ENCODE data around the gene COBLL1. TPM values are rescaled to one million over a fixed set of nuclear protein-coding genes. Genes with fewer than 3 reads are reported as not detected.
"Not testable (repeated sequence)": the region's sequence is repeated elsewhere in the genome, so short reads cannot be mapped to it uniquely, and the experiment has no call there.

COBLL1 gene
- total RNA-seq, 2 experiments from 2014 or later, result not detected

DNA sequence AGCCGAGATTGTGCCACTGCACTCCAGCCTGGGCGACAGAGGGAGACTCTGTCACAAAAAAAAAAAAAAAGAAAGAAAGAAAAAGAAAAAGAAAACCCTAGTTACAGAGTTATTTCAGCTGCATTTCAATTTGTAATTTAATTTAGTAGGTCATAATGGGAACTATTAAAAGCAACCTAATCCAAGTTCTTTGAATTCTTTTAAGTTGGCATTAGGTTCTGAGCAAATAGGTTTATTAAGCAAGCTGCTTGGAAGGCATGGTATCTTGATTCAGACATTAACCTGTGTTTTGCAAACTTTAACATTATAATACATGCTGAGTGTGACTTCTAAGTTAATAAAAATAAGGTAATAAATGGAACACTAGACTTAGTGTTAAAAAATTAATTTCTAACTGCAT is 29.8 kb upstream of the COBLL1 start:
- Mint-ChIP-seq H3K9me3 (ENCODE audit: low read depth) (no peaks in the 10 kb centered on the region), H3K4me1 (no peaks in the 10 kb centered on the region), H3K27me3 (no peaks in the 10 kb centered on the region), H3K27ac (no peak overlapping the region), H3K36me3 (no peaks in the 10 kb centered on the region), H3K4me3 (no peak overlapping the region)
- CTCF ChIA-PET, result interaction anchor here (0.7 kb wide), 1 partner anchor 22 kb away, joined by 3 read pairs; no protein-coding TSS in a partner anchor
- no peak for DNase-seq
- no peak for ATAC-seq

- ATAC-seq, result no peak
Measured at GRCh38 chr2:164869420-164869772, 27.8 kb upstream of the COBLL1 start.

DNA sequence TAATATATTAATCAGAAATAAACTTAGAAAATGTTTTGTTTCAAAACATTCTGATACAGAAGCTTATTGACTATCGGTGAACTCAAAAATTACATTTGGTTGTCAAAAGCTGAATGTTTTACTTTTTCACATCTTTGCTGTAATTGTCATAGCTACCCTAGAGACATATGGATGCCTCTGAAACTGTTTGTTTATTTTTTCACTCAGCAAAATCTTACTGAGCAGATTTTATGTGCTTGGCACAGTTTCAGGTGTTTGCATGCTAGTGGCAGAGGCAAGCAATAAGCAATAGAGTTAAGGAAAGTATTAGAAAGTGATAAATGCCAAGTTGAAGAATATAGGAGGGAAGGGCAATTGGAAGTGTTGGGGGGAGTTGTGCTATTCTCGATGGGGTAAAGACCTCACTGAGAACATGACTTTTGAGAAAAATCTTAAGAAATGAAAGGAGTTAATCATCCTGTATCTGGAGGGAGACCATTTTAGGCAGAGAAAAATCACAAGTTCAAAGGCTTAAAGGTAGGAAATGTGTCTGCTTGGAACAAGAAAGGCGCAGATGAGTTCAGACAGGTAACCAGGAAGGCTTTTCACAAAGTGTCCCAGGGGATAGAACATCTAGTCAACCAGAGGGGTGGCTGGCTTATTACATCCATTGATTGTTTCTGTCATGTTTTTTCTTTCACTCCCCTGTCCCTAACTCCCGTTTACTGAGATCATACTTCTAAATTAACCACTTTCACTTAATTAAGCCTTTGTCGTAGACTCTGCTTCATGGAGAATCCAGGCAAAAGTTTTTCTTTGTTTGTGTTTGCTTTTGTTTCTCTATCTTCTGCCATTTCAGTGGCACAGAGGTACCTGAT is 27.2 kb upstream of the COBLL1 start:
- H3K27ac Mint-ChIP-seq, result no peak overlapping the region
- no peaks in the 10 kb centered on the region for H3K4me1 Mint-ChIP-seq
- ATAC-seq, result no peak

More at GRCh38 chr2:164869420-164869772, 27.8 kb upstream of the COBLL1 start:
- Mint-ChIP-seq H3K9me3 (ENCODE audit: low read depth) (peaks cover 2% of the 10 kb centered on the region), H3K27me3 (no peaks in the 10 kb centered on the region), H3K4me3 (no peak overlapping the region), H3K36me3 (no peaks in the 10 kb centered on the region), H3K27ac (no peak overlapping the region), H3K4me1 (no peaks in the 10 kb centered on the region)
- CTCF ChIA-PET, result no interaction called here
- no peak for DNase-seq

DNA sequence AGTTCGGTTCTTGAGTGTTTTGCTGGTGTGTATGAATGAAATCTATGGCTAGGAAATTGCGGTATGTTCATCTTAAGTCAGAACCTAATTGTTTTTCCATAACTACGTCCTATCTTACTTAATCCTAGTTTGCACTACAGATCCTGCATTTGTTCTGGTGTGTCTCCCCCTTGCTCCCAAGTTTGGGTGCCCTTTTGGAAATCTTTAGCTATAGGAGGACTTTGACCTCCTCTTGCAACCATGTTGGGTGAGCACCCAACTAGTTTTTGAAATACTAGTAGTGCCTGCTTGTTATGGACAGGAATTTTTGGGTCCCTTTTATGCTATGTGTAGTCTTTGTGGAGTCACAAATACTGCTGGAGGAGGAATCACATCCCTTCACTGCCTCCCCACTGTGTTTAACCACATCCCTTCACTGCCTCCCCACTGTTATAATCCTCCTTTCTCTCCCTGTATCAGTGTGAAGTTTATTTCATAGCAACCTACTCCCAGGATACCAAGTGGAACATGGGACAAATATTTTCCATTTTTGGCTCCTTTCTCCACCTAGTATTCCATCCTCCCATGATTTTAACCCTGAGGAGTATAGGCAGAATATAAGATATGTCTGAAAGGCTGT is 26.3 kb upstream of the COBLL1 start:
- H3K4me1 Mint-ChIP-seq, result no peaks in the 10 kb centered on the region
- no peaks in the 10 kb centered on the region for H3K27me3 Mint-ChIP-seq
- DNase-seq (no peak), ATAC-seq (no peak)
- H3K36me3 Mint-ChIP-seq, result no peaks in the 10 kb centered on the region
- CTCF ChIA-PET, result no interaction called here
- no peak overlapping the region for H3K4me3 Mint-ChIP-seq
- no peak overlapping the region for H3K27ac Mint-ChIP-seq
- H3K9me3 Mint-ChIP-seq (ENCODE audit: low read depth), result peaks cover 2% of the 10 kb centered on the region

More for the DNA sequence above, 27.2 kb upstream of the COBLL1 start:
- Mint-ChIP-seq H3K9me3 (ENCODE audit: low read depth) (peaks cover 2% of the 10 kb centered on the region), H3K36me3 (no peaks in the 10 kb centered on the region), H3K4me3 (no peak overlapping the region), H3K27me3 (no peaks in the 10 kb centered on the region)
- CTCF ChIA-PET, result no interaction called here
- no peak for DNase-seq

- CTCF ChIA-PET; H3K9me3 Mint-ChIP-seq (ENCODE audit: low read depth); H3K36me3 Mint-ChIP-seq; DNase-seq; H3K27me3 Mint-ChIP-seq; ATAC-seq; H3K4me1 Mint-ChIP-seq; H3K27ac Mint-ChIP-seq; H3K4me3 Mint-ChIP-seq: not testable (repeated sequence)
Measured at GRCh38 chr2:164866381-164866780, 24.8 kb upstream of the COBLL1 start.

GRCh38 chr2:164860694-164861042 is 19.0 kb upstream of the COBLL1 start:
- CTCF ChIA-PET, result interaction anchor here (1.0 kb wide), 1 partner anchor 19 kb away, joined by 3 read pairs; the partner anchor contains the start of gene COBLL1
- H3K36me3 Mint-ChIP-seq, result no peaks in the 10 kb centered on the region
- no peaks in the 10 kb centered on the region for H3K27me3 Mint-ChIP-seq
- no peak overlapping the region for H3K4me3 Mint-ChIP-seq
- H3K4me1 Mint-ChIP-seq, result no peaks in the 10 kb centered on the region
- DNase-seq (no peak), ATAC-seq (no peak)
- no peak overlapping the region for H3K27ac Mint-ChIP-seq
- peaks cover 2% of the 10 kb centered on the region for H3K9me3 Mint-ChIP-seq (ENCODE audit: low read depth)

- DNase-seq; H3K4me3 Mint-ChIP-seq; H3K27ac Mint-ChIP-seq; H3K9me3 Mint-ChIP-seq (ENCODE audit: low read depth); H3K36me3 Mint-ChIP-seq; H3K4me1 Mint-ChIP-seq; ATAC-seq; H3K27me3 Mint-ChIP-seq: not testable (repeated sequence)
- CTCF ChIA-PET, result interaction anchor here (1.9 kb wide), 1 partner anchor 19 kb away, joined by 4 read pairs; the partner anchor contains the start of gene COBLL1
Measured at GRCh38 chr2:164859906-164860693, 18.5 kb upstream of the COBLL1 start.

DNA sequence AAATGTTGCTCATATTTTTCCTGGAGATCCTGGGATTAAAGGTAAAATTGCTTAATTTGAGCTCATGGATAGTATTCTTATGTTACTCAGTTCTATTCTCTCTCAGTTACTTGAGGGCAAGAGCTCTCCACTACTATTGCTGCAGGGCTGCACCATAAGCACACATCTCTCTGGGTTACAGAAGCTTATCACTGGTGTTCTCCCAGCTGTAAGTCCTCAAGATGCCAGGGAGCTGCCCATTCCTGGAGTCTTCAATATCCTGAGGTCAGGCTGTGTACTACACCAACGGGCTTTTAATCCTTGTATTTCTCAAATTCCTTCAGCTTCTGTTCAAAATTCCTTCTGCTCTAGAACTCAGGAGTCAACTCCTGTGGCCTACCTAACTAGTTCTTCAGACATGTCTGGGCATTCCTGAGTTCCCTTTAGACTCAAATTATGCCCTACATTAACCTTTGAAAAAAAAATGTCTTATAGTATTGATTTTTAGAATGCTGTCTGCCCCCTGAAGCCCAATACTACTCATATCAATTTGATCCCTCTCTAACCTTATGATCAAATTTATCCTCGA is 17.7 kb upstream of the COBLL1 start:
- DNase-seq, result no peak
- H3K9me3 Mint-ChIP-seq (ENCODE audit: low read depth), result no peaks in the 10 kb centered on the region
- CTCF ChIA-PET, result interaction anchor here (1.9 kb wide), 1 partner anchor 18 kb away, joined by 4 read pairs; the partner anchor contains the start of gene COBLL1
- no peak for ATAC-seq
- no peak overlapping the region for H3K27ac Mint-ChIP-seq
- H3K36me3 Mint-ChIP-seq, result no peaks in the 10 kb centered on the region
- no peaks in the 10 kb centered on the region for H3K4me1 Mint-ChIP-seq
- no peaks in the 10 kb centered on the region for H3K27me3 Mint-ChIP-seq
- no peak overlapping the region for H3K4me3 Mint-ChIP-seq

DNA sequence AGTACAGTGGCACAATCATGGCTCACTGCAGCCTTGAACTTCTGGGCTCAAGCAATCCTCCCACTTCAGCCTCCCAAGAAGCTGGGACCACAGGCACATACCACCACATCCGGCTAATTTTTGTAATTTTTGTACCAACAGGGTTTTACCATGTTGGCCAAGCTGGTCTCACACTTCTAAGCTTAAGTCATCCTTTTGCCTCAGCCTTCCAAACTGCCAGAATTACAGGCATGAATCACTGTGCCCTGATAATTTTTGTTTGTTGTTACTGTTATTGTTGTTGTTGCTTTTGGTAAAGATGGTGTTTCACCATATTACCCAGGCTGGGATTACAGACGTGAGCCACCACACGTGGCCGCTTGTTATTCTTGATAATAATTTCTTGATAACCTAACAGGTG is 10.5 kb upstream of the COBLL1 start:
- Mint-ChIP-seq H3K4me1 (no peaks in the 10 kb centered on the region), H3K27ac (no peak overlapping the region), H3K4me3 (no peak overlapping the region), H3K27me3 (peaks cover 9% of the 10 kb centered on the region), H3K9me3 (ENCODE audit: low read depth) (no peaks in the 10 kb centered on the region), H3K36me3 (no peaks in the 10 kb centered on the region)
- CTCF ChIA-PET, result interaction anchor here (1.4 kb wide), 1 partner anchor 10 kb away, joined by 3 read pairs; the partner anchor contains the start of gene COBLL1
- ATAC-seq (no peak), DNase-seq (no peak)

GRCh38 chr2:164850235-164850634 is 8.6 kb upstream of the COBLL1 start:
- no peak overlapping the region for H3K27ac Mint-ChIP-seq
- no peak for DNase-seq
- ATAC-seq, result no peak

GRCh38 chr2:164849506-164849905 is 7.9 kb upstream of the COBLL1 start:
- Mint-ChIP-seq H3K9me3 (ENCODE audit: low read depth) (no peaks in the 10 kb centered on the region), H3K27ac (no peak overlapping the region), H3K4me3 (no peak overlapping the region), H3K27me3 (peaks cover 12% of the 10 kb centered on the region), H3K36me3 (no peaks in the 10 kb centered on the region), H3K4me1 (no peaks in the 10 kb centered on the region)
- no peak for ATAC-seq
- no peak for DNase-seq
- CTCF ChIA-PET, result no interaction called here

More at GRCh38 chr2:164850235-164850634, 8.6 kb upstream of the COBLL1 start:
- no peak overlapping the region for H3K4me3 Mint-ChIP-seq
- no peaks in the 10 kb centered on the region for H3K4me1 Mint-ChIP-seq
- CTCF ChIA-PET, result no interaction called here
- peaks cover 9% of the 10 kb centered on the region for H3K27me3 Mint-ChIP-seq
- H3K9me3 Mint-ChIP-seq (ENCODE audit: low read depth), result no peaks in the 10 kb centered on the region
- H3K36me3 Mint-ChIP-seq, result no peaks in the 10 kb centered on the region

DNA sequence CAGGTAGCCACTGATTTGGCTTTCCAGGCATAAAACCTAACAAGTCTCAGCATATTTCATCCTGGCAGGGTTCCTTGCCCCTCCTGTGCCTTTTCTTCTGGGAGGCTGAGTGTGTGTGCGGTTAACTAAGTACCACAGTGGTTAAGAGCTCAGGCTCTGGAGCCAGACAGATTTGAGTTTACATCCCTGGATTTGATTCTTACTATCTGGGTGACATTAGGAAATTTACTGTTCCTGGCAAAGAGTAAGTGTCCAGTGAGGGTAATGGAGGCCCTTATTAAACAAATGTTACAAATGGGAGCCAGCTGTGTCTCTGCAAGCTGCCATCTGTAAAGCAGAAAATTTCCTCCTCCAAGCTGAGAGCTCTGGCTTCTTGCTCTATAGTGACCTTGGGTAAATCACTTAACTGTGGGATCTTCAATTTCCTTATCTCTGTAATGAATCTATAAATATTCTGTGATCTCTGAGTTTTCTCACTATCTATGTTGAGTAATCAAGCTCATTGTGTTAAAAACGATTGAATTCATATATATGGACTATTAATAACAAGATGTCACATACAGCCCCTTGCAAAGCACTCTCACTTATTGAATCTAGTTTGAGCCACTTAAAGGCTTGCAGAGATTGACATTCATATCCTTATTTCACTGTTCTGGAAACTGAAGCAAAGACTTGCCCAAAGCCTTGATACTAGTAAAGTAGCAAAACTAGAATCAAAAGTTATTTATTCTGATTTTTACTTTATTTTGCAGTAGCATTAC is 6.5 kb upstream of the COBLL1 start:
- Mint-ChIP-seq H3K27me3 (peaks cover 21% of the 10 kb centered on the region), H3K4me1 (no peaks in the 10 kb centered on the region), H3K36me3 (no peaks in the 10 kb centered on the region), H3K9me3 (ENCODE audit: low read depth) (no peaks in the 10 kb centered on the region), H3K27ac (no peak overlapping the region), H3K4me3 (no peak overlapping the region)
- no peak for ATAC-seq
- DNase-seq, result no peak
- CTCF ChIA-PET, result no interaction called here

DNA sequence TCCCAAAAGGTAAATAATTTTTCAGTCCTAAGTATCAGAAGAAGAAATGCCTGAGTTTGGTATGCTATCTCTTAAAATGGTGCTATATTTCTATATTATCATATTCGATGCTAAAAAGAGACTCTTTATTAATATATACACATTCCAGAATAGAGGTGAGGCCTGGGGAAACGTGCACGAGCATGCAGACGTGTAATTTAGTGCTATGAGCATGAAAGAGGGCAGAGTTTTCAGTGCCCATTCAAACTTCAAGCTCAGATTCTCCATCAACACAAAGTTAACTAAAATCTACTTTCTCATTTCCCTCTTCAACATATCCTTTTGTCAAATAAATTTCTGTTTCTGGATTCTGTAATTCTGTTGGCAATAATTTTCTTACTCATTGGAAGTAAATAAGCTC is 5.7 kb upstream of the COBLL1 start:
- H3K27ac Mint-ChIP-seq, result no peak overlapping the region
- ATAC-seq (no peak), DNase-seq (no peak)
- H3K27me3 Mint-ChIP-seq, result peaks cover 22% of the 10 kb centered on the region
- H3K36me3 Mint-ChIP-seq, result no peaks in the 10 kb centered on the region
- H3K4me1 Mint-ChIP-seq, result no peaks in the 10 kb centered on the region
- no peaks in the 10 kb centered on the region for H3K9me3 Mint-ChIP-seq (ENCODE audit: low read depth)
- CTCF ChIA-PET, result no interaction called here
- H3K4me3 Mint-ChIP-seq, result no peak overlapping the region
